HT1080 (cell line): ENCODE data around the gene OXNAD1. TPM values are rescaled to one million over a fixed set of nuclear protein-coding genes. Genes with fewer than 3 reads are reported as not detected.

ENCODE experiments used
- DNase-seq: peaks from one replicate; pipeline ENCODE4 v3.0.0-alpha.2; 2015; ENCODE audit warnings: low read depth
- polyA plus RNA-seq, 2 experiments: library from polyadenylated mRNA; depleted of rRNA; stranded (reverse); fragments of >200 nt; gene quantifications; 2 replicates each; pipeline ENCODE4 v1.2.3, GENCODE V29; 2015
- total RNA-seq: library from RNA; depleted of rRNA; stranded (reverse); fragments of >200 nt; shearing (Covaris generic); gene quantifications from 2 replicates; pipeline ENCODE4 v1.2.3, GENCODE V29; 2014; rRNA removed

The OXNAD1 gene, protein sequence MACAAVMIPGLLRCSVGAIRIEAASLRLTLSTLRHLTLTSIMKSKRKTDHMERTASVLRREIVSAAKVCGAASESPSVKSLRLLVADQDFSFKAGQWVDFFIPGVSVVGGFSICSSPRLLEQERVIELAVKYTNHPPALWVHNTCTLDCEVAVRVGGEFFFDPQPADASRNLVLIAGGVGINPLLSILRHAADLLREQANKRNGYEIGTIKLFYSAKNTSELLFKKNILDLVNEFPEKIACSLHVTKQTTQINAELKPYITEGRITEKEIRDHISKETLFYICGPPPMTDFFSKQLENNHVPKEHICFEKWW
- 26.4 and 33.1 TPM in 2 replicates for total RNA-seq
- polyA plus RNA-seq (2015; cell fraction: cytosol; rRNA removed) = 14.6 and 16.4 TPM in 2 replicates
- polyA plus RNA-seq (2015; cell fraction: nucleus; rRNA removed) = 13.6 and 16.6 TPM in 2 replicates

DNA sequence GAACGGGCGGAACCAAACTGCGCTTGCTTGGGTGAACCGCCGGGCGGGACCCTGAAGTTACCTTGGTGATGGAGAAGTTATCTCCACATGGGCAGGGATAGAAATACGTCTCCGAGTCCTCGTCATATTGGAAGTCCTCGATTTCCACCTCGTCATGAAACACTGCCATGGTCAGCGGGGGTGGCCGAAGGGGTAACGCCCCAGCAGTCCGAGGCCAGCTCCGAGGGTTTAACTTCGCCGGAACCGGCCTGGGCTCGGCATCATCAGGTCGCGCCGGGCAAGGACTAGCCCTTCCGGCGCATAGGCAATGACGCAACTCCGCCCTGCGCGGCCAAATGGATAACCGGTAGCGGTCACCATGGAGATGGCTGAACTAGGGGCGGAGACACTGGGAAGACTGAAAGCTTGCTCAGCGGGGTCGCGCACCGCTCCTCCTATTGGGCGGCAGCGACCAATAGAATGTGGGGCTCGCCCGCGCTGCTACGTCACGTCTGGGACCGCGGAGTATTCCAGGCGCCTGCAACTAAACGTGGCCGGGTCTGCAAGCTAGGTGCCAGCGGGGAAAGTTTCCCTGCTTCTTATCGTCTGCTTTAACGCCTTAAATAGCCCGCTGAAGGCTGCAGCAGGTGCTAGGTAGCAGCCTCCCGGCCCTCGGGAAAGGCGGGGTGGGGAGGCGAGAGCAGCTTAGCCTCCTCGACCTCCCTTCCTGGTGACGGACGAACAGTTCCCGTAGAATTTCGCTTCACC, at the start of gene OXNAD1, which contains the start of gene DPH3:
Gene OXNAD1, plus strand, starts transcription at position 505 of the 747 bp plus-strand sequence. CDS start 5,741 bp downstream, outside the sequence.
Gene DPH3, minus strand, starts transcription at position 236 of the 747 bp plus-strand sequence. Its CDS starts 67 bp downstream, at position 169.
- DNase-seq = peak; percentile 98

DNA sequence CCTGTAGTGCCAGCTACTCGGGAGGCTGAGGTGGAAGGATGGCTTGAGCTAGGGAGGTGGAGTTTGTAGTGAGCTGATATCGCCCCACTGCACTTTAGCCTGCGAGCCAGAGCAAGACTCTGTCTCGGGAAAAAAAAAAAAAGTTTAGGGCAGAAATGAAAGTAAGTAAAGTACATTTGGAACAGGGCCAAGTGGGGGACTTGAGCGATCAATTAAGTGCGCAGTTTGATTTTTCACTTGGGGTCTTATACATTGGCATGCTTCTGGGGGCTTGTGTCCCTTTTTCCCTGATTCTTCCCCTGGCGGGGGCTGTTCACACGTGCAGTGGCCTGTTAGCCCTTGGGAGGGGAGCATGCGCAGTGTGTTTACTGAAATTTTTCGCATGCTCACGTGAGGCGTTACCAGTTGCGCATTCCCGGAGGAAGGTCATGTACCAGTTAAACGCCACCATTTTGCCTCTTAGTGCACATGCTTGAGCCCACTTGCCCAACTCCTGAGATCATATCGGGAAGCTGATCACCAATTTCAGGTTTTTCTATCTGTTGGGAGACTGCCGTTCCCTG, 48.6 kb upstream of the OXNAD1 start:
- DNase-seq = no peak

DNA sequence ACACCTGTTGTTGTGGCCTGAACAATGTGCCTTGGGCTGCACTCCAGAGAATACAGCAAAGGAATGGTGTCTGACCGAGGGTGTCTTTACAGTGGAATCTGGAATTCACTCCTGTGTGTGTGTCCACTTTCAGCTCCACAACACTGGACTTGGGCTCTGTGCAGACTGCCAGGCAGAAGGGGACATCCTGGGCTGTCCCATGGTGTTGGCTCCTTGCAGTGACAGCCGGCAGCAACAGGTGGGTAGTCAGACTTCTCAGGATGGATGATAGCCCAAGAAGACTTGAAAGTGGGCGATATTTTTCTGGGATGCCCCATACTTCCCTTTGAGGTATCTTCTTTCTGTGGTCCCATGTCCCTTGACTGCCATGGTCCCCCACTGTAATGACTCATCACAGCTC, 45.2 kb upstream of the OXNAD1 start:
- DNase-seq = no peak

DNA sequence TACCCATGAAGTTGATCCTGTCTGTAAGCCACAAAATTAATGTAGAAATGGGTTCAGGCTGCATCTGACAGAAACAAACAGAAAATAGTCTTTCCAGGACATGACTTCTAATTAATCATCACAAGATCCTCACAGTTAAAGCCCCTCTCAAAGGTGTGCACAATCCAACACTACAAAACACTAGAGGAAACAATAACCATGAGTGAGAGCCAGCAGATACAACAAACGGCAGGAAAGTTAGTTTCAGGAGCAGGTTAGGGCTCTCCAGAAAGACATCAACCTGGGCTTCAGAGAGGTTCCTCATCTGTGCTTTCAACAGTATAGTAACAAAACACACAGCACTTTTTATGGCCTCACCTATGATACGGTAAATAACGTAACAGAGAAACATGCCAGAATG, 43.0 kb upstream of the OXNAD1 start:
- no peak for DNase-seq

DNA sequence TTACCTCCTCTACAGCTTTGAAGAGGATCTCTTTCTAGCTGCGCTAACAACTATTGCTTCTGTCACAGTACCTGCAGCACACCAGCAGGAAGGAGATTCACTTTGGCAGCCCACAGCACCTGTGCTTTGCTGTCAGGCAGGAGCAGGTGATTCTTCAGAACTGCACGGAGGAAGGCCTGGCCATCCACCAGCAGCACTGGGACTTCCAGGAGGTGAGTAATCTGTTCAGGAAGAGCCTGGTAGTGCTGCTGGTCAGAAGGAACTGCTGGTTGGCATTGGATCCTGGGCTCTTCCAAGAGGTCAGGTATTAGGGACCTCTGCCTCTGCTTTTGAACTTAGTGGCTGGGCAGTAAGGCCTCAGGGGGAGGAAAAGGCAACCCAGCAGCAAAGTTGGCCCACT, 42.5 kb upstream of the OXNAD1 start:
- DNase-seq = no peak

DNA sequence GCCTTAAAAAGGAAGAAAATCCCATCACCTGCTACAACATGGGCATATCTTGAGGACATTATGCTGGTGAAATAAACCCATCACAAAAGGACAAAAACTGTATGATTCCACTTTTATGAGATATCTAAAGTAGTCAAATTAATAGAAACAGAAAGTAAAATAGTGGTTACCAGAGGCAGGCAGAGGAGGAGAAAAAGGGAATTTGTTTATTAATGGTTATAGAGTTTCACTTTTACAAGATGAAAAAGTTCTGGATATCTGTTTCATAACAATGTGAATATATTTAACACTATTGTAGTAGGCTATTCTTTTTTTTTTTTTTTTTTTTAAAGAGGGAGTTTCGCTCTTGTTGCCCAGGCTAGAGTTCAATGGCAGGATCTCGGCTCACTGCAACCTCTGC, 40.7 kb upstream of the OXNAD1 start:
- DNase-seq = no peak

DNA sequence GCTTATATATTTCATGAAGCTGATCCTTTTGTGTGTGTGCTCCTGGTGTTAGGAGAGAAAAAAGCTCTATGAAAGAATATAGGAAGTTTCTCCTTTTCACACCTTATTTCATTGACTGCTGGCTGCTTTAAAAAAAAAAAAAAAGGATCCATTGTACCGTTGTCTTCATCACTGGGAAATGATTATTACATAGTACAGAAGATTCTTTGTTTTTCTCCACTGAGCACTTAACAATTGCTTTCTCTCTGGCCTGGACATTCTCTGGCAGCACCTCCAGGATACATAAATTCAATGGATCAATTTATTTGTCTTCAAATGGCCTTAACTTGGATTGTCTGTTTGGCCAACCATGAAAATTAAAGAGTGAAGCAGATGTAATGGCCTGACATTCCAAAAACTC, 37.4 kb upstream of the OXNAD1 start:
- DNase-seq = no peak

DNA sequence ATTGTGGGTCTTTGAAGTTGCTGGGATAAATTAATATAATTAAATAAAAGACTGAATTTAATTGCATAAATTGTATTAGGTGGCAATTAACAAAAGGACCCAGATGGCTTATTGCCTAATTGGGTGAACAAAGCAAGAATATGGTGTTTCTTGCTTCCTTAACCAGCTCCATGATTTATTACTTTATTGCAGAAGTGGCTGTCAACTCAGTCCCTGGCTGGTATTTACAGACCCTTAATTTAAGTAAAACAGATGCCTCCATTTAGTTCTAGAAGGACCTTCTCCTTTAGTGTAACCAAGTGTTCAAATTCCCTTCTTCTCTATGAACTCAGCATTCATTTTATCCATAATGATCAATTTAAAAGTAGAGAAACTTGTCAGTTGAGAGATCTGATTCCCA, 35.3 kb upstream of the OXNAD1 start:
- no peak for DNase-seq

DNA sequence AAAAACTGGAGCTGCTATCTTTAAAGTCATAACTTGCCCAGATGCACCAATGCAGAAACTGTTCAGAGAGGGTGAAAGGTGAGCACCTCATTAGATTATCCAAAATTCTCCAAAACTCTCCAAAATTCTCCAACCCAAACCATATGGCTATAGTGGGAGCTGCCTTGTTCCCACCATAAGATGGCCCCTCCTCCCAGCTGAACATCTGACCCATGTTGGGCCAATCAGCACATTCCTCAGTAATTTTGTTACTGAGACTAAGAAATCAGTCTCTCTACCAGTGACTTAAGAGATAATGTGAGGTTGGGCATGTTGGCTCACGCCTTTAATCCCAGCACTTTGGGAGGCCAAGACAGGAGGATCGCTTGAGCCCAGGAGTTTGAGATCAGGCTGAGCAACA, 33.0 kb upstream of the OXNAD1 start:
- no peak for DNase-seq

DNA sequence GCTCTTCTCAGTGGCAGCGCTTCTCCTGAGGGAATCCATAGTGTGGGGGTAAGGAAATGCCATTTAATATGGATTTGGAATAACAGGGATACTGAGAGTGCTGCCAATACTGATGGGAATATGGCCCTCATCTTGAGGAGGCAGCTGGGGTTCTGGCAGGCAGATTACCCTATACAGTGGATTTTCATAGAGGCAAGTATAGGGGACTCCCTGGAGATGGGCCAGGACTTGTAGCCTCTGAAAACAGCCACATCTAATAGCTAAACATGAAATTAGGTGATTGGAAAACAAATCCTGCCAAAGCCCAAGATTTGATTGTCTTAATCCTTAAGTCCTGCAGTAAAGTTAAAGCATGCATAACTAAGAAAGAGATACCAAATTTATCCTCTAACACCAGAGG, 31.2 kb upstream of the OXNAD1 start:
- no peak for DNase-seq

DNA sequence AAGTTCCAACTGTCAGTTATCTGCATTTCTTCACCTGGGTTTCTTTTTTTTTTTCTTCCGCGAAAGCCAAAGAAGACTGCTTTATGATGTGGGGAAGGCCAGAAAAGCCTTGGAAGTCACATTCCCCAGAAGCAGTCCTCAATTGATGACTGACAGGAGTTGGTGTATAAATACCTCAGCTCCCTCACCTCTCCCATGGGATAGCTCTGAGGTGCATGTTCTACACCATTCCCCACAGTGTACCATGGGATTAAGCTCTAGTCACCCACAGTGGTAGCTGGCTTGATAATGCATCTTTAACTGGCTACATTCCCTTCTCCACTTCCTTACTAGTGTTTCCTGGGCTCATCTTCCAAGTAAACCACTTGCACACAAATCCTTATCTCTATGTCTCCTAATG, 30.7 kb upstream of the OXNAD1 start:
- no peak for DNase-seq

DNA sequence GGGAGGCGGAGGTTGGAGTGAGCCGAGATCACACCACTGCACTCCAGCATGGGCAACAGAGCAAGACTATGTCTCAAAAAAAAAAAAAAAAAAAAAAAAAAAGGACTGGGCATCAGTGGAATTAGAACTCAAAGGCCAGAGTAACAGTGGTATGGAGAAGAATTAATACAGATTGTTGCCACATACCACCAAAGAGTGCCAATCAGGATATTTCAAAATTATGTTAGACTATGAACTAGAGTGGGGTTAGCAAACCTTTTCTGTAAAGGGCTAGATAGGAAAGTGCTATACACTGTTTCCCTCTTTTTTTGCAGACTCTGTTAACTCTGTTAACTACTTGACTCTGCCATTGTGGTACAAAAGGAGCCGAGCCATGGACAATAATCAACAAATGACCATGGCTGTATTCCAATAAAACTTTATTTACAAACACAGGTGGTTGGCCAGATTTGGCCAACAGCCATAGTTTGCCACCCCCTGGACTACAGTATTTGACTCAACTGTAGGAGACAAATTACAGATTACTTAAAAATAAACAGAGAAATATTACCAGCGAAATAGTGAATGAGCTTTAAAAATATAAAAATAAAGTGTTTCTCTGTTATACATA, 28.9 kb upstream of the OXNAD1 start:
- DNase-seq = no peak

DNA sequence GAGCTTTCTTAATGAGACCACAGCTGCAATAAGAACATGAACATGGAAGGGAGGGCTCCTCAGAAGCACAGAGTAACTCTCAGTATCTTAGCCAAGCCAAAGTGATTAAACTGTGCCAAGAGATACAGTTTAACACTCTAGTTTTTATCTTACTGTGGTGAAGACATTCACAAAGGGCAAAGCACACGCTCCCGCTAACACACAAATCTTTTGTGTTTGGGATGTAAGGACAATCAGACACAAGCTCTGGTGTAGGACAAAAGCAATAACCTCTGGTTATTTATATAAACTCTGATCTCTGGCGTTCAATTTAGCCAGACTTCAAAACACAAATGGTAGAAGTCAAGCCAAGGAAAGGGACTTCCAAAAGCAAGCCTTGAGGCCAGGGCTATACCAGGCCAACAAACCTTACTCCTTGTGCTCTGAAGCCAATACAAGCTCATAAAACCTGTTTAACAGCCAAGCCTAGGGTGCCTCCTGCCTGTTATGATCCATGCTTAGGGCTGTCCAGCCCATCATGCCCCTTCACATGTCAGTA, 28.1 kb upstream of the OXNAD1 start:
- no peak for DNase-seq

DNA sequence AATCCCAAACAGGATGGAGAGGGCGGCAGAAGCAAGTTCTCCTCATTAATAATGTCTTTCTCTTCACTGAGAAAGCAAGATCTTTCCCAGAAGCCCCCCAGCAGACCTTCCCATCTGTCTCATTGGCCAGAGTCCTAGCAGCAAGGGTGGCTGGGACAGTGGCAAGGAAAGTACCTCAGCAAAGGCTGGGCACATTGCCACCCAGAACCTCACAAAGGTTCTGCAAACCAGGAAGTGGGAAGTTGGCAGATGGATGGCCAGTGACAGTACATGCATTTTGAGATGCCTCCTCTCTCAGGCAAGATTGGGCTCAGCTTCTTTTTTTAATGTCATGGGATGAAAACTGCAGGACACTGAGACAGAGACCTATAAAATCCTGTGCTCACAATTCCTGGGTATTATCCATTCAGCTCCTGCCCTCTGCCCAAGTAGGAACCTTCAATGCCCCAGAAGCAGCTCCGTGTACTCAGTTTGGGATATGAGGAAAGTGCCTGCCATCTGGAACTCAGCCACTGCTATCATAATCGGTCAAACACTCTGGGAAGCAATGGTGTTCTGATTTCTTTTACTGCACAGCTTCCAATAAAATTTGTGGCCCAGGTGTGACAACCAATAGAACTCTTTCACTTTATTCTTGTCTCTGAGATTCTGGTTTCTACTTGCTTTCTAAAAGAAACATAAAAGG, 25.8 kb upstream of the OXNAD1 start:
- DNase-seq = no peak

DNA sequence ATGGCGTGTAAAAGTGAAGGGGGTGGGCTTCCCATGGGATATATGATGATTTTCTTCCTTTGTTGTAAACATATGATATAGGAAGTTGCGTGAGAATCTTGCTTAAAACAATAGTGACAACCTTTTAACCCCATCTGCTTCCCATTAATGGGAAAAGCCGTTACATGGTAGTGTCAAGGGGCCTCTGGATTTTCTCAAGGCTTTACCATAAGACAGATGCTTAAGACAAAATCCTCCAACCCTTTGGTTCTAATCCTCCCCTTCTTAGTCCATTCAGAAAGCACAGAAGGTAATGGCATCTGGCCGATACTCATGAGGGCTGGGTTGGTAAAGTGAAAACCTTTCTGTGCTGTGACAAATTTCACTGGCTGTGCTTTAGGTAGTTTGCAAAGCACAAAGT, 25.2 kb upstream of the OXNAD1 start:
- no peak for DNase-seq

DNA sequence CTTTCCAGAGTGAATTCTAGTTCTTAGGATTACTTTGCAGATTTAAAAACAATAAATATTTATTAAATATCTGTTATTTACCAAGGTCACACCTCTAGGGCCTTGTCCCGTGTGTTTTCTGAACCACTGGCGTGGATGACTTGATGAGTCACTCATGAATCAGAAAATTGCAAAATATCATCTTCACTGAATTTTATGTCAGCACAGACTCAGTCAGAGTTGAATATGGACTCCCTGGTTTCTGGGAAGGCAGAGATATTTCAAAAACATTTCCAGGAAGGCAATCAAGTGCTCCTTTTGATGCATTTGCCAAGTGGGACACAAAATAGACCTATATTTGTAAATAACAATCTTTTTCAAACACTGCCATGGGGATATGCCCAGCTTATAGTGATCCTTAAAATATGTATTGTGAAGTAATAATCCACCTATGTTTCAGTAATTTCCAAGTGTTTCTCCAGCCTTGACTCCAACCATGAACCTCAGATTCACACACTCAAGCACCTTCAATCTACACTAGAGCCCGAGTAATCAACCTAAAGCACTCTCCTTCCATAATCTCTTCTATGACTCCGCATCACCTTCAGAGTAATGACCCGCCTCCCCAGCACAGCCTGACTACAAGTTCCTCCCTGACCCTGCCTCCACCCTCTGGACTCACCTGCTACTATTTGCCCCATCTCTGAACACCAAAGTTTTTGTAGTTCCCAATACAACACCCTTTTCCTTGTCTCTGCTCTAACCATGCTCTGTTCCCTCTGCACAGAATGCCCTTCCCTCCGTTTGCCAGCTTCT, 24.6 kb upstream of the OXNAD1 start:
- peak; percentile 70 for DNase-seq

DNA sequence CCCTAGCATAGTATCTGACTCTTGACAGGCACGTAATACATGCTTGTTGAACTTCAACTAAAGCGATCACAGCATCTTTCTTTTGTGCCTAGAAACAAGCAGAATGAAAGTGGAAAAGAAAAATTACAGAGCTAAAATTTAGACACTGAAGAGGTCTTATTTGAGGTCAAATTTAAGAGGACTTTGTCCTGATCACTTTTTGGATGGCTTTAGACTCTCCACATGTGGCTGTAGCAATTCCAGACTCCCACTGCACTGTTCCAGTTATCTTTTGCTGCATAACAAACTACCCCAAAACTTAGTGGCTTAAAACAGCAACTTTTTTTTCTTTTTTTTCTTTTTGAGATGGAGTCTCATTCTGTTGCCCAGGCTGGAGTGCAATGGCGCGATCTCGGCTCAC, 23.8 kb upstream of the OXNAD1 start:
- DNase-seq = no peak

DNA sequence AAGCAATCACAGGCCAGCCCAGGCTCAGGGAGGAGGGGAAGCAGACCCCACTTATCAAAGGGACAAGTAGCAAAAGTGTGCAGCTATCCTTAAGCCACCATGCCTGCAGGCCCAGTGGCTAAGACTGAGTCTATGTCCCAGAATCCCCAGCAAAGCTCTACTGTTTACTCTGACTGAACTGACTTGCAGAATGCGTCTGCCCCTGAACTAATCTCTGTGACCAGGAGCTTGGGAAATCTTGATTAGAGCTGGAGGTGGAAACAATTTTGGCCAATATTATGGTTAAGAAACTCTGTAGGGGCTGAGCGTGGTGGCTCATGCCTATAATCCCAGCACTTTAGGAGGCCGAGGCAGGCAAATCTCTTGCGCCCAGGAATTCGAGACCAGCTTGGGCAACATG, 22.8 kb upstream of the OXNAD1 start:
- no peak for DNase-seq

DNA sequence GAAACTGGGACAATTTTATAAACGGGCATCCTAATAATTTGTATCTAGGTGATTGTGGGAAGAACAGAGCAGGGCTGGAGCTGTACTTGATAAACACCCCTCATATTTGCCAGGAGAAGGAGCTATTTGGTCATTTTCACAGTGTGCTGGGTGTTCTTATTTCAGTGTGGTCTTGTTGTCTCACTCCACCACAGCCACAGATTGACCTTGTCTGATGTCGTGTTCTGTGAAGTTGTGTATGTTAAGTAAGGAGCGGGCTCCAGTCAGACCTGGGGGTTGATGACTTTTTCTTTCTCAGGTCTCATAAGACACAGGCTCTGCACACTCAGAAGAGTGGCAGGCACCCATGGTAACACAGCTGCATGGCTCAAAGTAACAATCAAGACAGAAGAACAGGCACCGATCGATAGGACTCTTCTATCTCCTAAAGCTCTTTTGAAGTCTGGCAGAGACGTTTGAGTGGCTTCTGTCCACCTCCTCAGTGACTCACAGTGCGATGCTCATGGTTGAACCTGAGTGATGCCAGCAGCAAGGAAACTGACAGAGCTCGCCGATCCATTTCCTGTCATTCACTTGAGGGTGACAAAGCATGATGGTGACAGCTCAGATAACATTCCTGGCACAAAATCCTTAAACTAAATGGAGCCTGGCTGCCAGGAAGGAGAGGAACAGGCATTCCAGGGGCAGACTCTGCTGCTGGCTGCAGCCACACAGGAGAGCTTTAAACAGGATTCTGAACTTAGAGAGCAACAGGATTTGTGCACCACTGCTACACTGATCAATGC, 21.1 kb upstream of the OXNAD1 start:
- DNase-seq = peak; percentile 64
